H9 (cell line): Measurements from ENCODE around the gene HS2ST1. TPM values are rescaled to one million over a fixed set of nuclear protein-coding genes. Genes with fewer than 3 reads are reported as not detected.

ENCODE experiments used
- DNase-seq: peaks from one replicate; pipeline ENCODE4 v3.0.0-alpha.2; 2017
- H2AFZ ChIP-seq: one replicate; pipeline ENCODE4 v1.6.1; 2013; ENCODE audit warnings: mild to moderate bottlenecking, low read length, control low read depth, moderate library complexity
- H2AK5ac ChIP-seq: 2 replicates; pipeline ENCODE4 v1.6.1; 2013; ENCODE audit warnings: low read length, control low read depth, mixed read lengths; ENCODE audit not compliant: insufficient read length
- H2BK120ac ChIP-seq: one replicate; pipeline ENCODE4 v1.6.1; 2013; ENCODE audit warnings: low read depth, mild to moderate bottlenecking, low read length, control low read depth, inconsistent platforms; ENCODE audit not compliant: poor library complexity, severe bottlenecking
- H2BK12ac ChIP-seq: 2 replicates; pipeline ENCODE4 v1.6.1; 2013; ENCODE audit warnings: low read length, control low read depth, mixed read lengths, low read depth; ENCODE audit not compliant: insufficient read length
- H2BK15ac ChIP-seq: 2 replicates; pipeline ENCODE4 v1.6.1; 2013; ENCODE audit warnings: low read depth, low read length, control low read depth
- H2BK20ac ChIP-seq: one replicate; pipeline ENCODE4 v1.6.1; 2013; ENCODE audit warnings: low read depth, mild to moderate bottlenecking, low read length, control low read depth, inconsistent platforms; ENCODE audit not compliant: poor library complexity, severe bottlenecking
- H2BK5ac ChIP-seq: 2 replicates; pipeline ENCODE4 v1.6.1; 2013; ENCODE audit warnings: low read length, control low read depth, mixed read lengths; ENCODE audit not compliant: insufficient read length
- H3K14ac ChIP-seq: 2 replicates; pipeline ENCODE4 v1.6.1; 2013; ENCODE audit warnings: low read length, control low read depth; ENCODE audit not compliant: insufficient read depth
- H3K18ac ChIP-seq: 2 replicates; pipeline ENCODE4 v1.6.1; 2013; ENCODE audit warnings: low read depth, mild to moderate bottlenecking, mixed read lengths, low read length, control low read depth; ENCODE audit not compliant: insufficient read length
- H3K23ac ChIP-seq: 2 replicates; pipeline ENCODE4 v1.6.1; 2013; ENCODE audit warnings: low read length, control low read depth, mixed read lengths, low read depth; ENCODE audit not compliant: insufficient read length
- H3K23me2 ChIP-seq: 2 replicates; pipeline ENCODE4 v1.6.1; 2013; ENCODE audit warnings: low read depth, mild to moderate bottlenecking, mixed read lengths, low read length, control low read depth; ENCODE audit not compliant: insufficient read length, poor library complexity, severe bottlenecking
- H3K27ac ChIP-seq: 2 replicates; pipeline ENCODE4 v1.5.1; 2013; ENCODE audit warnings: low read length, control low read depth, mixed read lengths, low read depth; ENCODE audit not compliant: insufficient read length
- H3K27me3 ChIP-seq: 2 replicates; pipeline ENCODE4 v1.6.1; 2013; ENCODE audit warnings: low read length, control low read depth, inconsistent platforms; ENCODE audit not compliant: insufficient read depth
- H3K4ac ChIP-seq: 2 replicates; pipeline ENCODE4 v1.6.1; 2013; ENCODE audit warnings: low read depth, mild to moderate bottlenecking, control low read depth, inconsistent platforms, low read length, moderate library complexity
- H3K4me1 ChIP-seq: 2 replicates; pipeline ENCODE4 v1.6.1; 2013; ENCODE audit warnings: low read length, control low read depth, inconsistent platforms; ENCODE audit not compliant: insufficient read depth
- H3K4me2 ChIP-seq: 2 replicates; pipeline ENCODE4 v1.6.1; 2013; ENCODE audit warnings: low read length, control low read depth, mixed read lengths; ENCODE audit not compliant: insufficient read length, insufficient read depth
- H3K56ac ChIP-seq: 2 replicates; pipeline ENCODE4 v1.6.1; 2013; ENCODE audit warnings: low read depth, mild to moderate bottlenecking, mixed read lengths, low read length, control low read depth; ENCODE audit not compliant: insufficient read length
- H3K79me1 ChIP-seq: 2 replicates; pipeline ENCODE4 v1.6.1; 2013; ENCODE audit warnings: low read depth, mild to moderate bottlenecking, moderate library complexity, low read length, control low read depth, inconsistent platforms; ENCODE audit not compliant: insufficient read depth, poor library complexity, severe bottlenecking
- H3K79me2 ChIP-seq: 2 replicates; pipeline ENCODE4 v1.6.1; 2013; ENCODE audit warnings: low read length, control low read depth, inconsistent platforms; ENCODE audit not compliant: insufficient read depth
- H3K9ac ChIP-seq: 2 replicates; pipeline ENCODE4 v1.6.1; 2013; ENCODE audit warnings: low read length, control low read depth, mixed read lengths; ENCODE audit not compliant: insufficient read length; ENCODE audit errors: extremely low read depth
- H3K9me3 ChIP-seq: one replicate; pipeline ENCODE4 v1.6.1; 2013; ENCODE audit warnings: low read depth, low read length, inconsistent platforms; ENCODE audit not compliant: control insufficient read depth
- H3T11ph ChIP-seq: one replicate; pipeline ENCODE4 v1.6.1; 2013; ENCODE audit warnings: mild to moderate bottlenecking, low read length, control low read depth, inconsistent platforms
- H4K20me1 ChIP-seq: one replicate; pipeline ENCODE4 v1.6.1; 2013; ENCODE audit not compliant: control insufficient read depth, insufficient read length, insufficient read depth
- H4K5ac ChIP-seq: 2 replicates; pipeline ENCODE4 v1.6.1; 2013; ENCODE audit warnings: low read depth, mild to moderate bottlenecking, mixed read lengths, low read length, control low read depth; ENCODE audit not compliant: insufficient read length
- H4K8ac ChIP-seq: replicated peaks from 2 replicates; pipeline ENCODE4 v1.6.1; 2013; ENCODE audit warnings: low read length, control low read depth, mixed read lengths, low read depth; ENCODE audit not compliant: insufficient read length
- H4K91ac ChIP-seq: 2 replicates; pipeline ENCODE4 v1.6.1; 2013; ENCODE audit warnings: low read depth, mild to moderate bottlenecking, moderate library complexity, mixed read lengths, low read length, control low read depth; ENCODE audit not compliant: insufficient read length
- H3K27ac Mint-ChIP-seq, 3 experiments: 2 replicates in 2 of 3; 3 replicates in 1 of 3; pipeline ENCODE4 v1.8.0; 2020 to 2021; ENCODE audit warnings: mixed read lengths in 3 of 3, mild to moderate bottlenecking in 1 of 3, moderate library complexity in 1 of 3
- H3K27me3 Mint-ChIP-seq: 2 replicates; pipeline ENCODE4 v1.8.0; 2021; ENCODE audit warnings: low read depth, mild to moderate bottlenecking, moderate library complexity, mixed read lengths
- H3K36me3 Mint-ChIP-seq, 3 experiments: 2 replicates in 2 of 3; 3 replicates in 1 of 3; pipeline ENCODE4 v1.8.0; 2020 to 2021; ENCODE audit warnings: low read depth in 3 of 3, mixed read lengths in 3 of 3; ENCODE audit not compliant: insufficient read depth in 1 of 3
- H3K4me1 Mint-ChIP-seq, 2 experiments: 2 replicates each; pipeline ENCODE4 v1.8.0; 2020; ENCODE audit warnings: mixed read lengths in 2 of 2
- H3K4me3 Mint-ChIP-seq, 2 experiments: 2 replicates in 1 of 2; 3 replicates in 1 of 2; pipeline ENCODE4 v1.8.0; 2020 to 2021; ENCODE audit warnings: mild to moderate bottlenecking in 2 of 2, mixed read lengths in 2 of 2, moderate library complexity in 1 of 2
- H3K9me3 Mint-ChIP-seq, 2 experiments: 2 replicates in 1 of 2; 3 replicates in 1 of 2; pipeline ENCODE4 v1.8.0; 2020; ENCODE audit warnings: mild to moderate bottlenecking in 2 of 2, mixed read lengths in 2 of 2, moderate library complexity in 1 of 2
- CTCF ChIP-seq: fragments of 200-600 bp; sonication (generic); conservative IDR thresholded peaks from 3 replicates; pipeline ENCODE4 v1.8.0; 2021; ENCODE audit warnings: antibody characterized with exemption, mild to moderate bottlenecking
- WGBS: extraction: QIAGEN DNeasy Blood & Tissue Kit; methylation state at CpG from one replicate; pipeline ENCODE4 v1.1.7; 2013; ENCODE audit warnings: missing lambda C conversion rate, low lambda C conversion rate, mixed read lengths; ENCODE audit not compliant: insufficient read length; ENCODE audit errors: extremely low coverage; 5-methylcytosine and 5-hydroxymethylcytosine counted together
- total RNA-seq: library from RNA; stranded (reverse); gene quantifications from 2 replicates; pipeline ENCODE4 v1.2.1, GENCODE V29; 2021

The HS2ST1 gene
- total RNA-seq, 1 experiment from 2014 or later: 20.1 TPM

- H3T11ph ChIP-seq: no peak overlapping the region
- no peaks in the 10 kb centered on the region for H3K9me3 ChIP-seq
- no peak overlapping the region for H3K23ac ChIP-seq
- H3K79me2 ChIP-seq: no peaks in the 10 kb centered on the region
- no peak overlapping the region for H3K14ac ChIP-seq
- H3K4me2 ChIP-seq: no peak overlapping the region
- DNase-seq: no peak
- no peak overlapping the region for H4K91ac ChIP-seq
- H3K4ac ChIP-seq: no peak overlapping the region
- no peak overlapping the region for H3K18ac ChIP-seq
- Mint-ChIP-seq H3K27ac (no peak overlapping the region), H3K4me1 (peaks cover 21 to 30% of the 10 kb centered on the region in 2 experiments), H3K4me3 (no peak overlapping the region), H3K27me3 (no peaks in the 10 kb centered on the region), H3K36me3 (peaks cover 0 to 7% (median 0%) of the 10 kb centered on the region in 3 experiments; a peak in 2 of 7 replicates), H3K9me3 (0 out of 5 replicates have a peak, but pooled peaks cover 0 to 2% of the 10 kb centered on the region in 2 experiments)
- no peak overlapping the region for H2BK20ac ChIP-seq
- H2AFZ ChIP-seq: no peak overlapping the region
- no peaks in the 10 kb centered on the region for H3K27me3 ChIP-seq
- H3K23me2 ChIP-seq: no peaks in the 10 kb centered on the region
- H4K20me1 ChIP-seq: no peaks in the 10 kb centered on the region
- no peak overlapping the region for H2BK15ac ChIP-seq
- H3K4me1 ChIP-seq: no peaks in the 10 kb centered on the region
- no peak overlapping the region for H2BK12ac ChIP-seq
- H4K8ac ChIP-seq: no peak overlapping the region
- no peak overlapping the region for H4K5ac ChIP-seq
- H2AK5ac ChIP-seq: no peak overlapping the region
- H3K9ac ChIP-seq: no peak overlapping the region
- H3K56ac ChIP-seq: no peak overlapping the region
- WGBS: no CpG with 5 or more reads among the region's 3 CpGs
- no peak overlapping the region for H3K27ac ChIP-seq
- H2BK120ac ChIP-seq: no peak overlapping the region
- no peak for TF ChIP-seq CTCF
- H2BK5ac ChIP-seq: no peak overlapping the region
- H3K79me1 ChIP-seq: no peaks in the 10 kb centered on the region
Measured at GRCh38 chr1:87092846-87093245, 178.4 kb downstream of the HS2ST1 start.
